HG02642 (cell line): Measurements from ENCODE around the gene GABPB2.
A peak's percentile ranks its signal among the peaks of the same experiment; 100 is the strongest.
"Not testable (repeated sequence)": the region's sequence is repeated elsewhere in the genome, so short reads cannot be mapped to it uniquely, and the experiment has no call there.

Experiments used
- ATAC-seq: cut with Tn5 transposase; IDR thresholded peaks from one replicate; pipeline ENCODE4 v1.9.1; 2021; ENCODE audit warnings: mild to moderate bottlenecking; ENCODE audit not compliant: unreplicated experiment, poor library complexity

GABPB2 gene

DNA sequence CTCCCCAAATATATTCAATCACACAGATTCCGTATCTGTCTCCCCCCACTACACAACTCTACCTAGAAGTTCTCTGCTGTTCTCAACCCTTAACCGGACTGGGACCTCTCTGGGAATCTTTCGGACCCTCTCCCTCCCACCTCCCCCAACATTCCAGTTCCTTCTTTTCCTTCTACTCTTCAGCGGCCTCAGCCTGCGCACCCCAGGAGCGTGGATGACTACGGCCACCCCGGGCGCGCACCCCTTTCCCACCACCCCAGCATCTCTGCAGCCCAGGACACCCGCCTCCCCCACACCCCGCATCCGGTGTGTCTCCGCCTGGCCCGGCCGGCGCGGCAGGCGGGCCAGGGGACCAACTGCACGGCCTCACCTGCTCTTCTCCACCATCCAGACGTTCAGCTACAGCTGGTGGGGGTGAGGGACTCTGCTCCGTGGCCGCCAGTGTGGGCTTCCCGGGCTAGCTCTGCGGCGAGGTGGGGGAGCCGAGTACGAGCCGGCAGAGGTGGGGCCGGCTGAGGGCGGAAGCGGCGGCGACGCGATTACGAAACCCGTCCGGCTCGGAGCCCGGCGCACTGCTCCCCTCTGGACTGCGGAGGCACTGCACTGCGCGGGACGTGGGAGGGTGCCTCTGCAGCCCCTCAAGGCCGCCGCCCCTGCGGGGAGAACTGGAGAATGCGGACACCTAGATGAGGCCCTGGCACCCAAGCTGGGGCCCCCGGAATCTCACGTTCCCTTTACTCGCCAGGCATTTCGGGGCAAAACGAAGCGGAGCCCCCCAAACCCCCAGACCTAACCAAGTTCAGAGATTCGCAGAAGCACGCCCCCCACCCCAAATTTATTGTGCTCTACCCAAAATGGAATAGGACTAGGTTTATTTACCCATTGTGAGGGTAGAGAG lies 11.2 kb upstream of the GABPB2 start, which contains the start of gene CDC42SE1:
Gene CDC42SE1 (minus strand): TSS at position 514 of the 898 bp plus-strand sequence. CDS start 3,892 bp downstream, outside the sequence.
- ATAC-seq: peak; percentile 82

DNA sequence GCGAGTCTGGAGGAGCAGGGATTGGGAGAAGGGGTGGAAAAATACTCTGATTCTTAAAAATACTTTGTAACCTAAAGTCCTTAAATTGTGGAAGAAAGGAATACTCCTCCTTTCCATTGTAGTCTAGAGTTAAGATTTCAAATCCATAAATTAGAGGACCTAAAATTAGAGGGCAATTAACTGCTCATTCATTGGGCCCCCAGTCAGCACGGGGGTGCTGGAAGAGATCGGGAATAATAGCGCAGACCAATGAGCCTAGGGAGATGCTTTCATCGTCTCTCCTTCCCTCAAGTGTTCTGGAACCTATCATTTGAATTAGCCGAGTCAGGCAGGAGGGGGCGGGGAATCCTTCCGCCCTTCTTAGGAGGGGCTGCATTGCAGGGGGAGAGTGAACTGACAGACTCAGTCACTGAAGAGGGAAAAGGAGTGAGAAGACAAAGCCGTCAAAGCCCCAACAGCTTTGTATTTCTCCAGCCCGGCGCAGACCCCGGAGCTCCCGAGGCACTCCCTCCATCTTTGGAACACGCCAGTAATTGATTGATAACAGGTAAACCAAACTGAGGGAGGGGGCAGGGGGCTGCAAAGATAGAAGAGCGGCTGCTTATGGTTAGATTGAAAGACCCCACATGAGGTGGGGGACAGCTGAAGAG lies 10.4 kb upstream of the GABPB2 start, which contains the start of gene MLLT11:
Gene MLLT11 (plus strand): TSS at position 391 of the 650 bp plus-strand sequence. CDS start 6,828 bp downstream, outside the sequence.
- no peak for ATAC-seq

DNA sequence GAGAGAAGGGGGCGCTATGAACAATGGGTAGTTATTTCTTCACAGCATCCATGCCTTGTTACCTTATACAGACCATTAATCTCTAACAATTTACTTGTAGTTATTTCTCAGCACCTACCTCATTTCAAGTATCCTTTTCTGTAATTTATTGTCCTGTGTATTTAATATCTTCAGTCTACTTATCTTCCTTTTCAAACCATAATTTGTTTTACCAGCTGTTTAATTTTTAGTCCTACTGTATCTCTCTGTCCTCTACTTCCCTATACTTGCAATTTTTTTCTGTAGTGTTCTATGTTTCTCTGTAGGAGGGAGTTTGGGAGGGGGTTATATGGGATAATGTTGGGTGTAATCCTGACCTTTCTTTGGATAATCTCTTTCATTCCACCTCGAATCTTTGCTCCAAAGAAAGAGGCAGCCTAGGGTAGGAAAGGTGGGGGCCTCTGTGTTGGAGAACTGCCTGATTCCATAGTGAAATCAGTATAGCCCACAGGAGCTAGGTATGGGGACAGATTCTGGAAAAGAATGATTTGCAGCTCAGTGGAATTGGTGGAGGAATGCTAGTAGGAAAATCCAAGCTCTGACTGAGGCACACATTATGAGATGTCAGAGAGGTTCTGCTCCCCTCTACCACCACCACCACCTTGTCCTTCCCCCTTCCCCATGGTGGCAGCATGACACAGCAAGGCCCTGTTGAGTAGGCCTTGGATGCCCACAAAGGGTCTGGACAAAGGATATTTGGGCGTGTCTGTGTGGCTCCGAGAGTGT lies 9.7 kb upstream of the GABPB2 start:
- ATAC-seq: no peak

- ATAC-seq: no peak
Measured at GRCh38 chr1:151061704-151062103, 8.9 kb upstream of the GABPB2 start.

DNA sequence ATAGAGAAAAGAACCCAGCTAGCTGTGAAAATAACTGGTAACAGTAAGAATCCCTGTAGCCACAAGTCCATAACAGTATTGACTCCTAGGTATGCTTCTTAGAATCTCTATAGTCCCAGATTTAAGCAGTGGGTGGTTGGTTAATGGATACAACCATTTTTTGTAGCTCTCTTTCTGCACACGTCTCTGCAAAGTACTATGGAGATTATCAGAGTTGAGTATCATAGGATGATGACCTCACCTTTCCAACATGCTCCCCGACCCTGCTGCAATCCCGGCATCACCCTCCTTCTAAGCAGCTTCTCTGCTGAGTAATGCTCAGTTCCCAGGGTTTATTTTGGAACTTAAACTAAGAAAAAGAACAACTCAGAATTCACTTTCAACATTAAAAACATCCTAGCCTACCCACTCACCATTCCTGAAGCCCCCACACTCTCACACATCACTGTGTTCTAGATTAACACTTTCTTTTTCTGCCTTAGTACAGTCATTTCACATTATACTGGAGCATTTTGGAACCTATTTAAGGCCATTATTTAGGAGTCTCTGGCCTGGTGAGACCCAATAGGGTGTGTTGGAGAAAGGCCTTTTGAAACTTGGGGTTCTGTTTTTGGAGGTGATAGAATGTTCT lies 7.7 kb upstream of the GABPB2 start:
- ATAC-seq: no peak

DNA sequence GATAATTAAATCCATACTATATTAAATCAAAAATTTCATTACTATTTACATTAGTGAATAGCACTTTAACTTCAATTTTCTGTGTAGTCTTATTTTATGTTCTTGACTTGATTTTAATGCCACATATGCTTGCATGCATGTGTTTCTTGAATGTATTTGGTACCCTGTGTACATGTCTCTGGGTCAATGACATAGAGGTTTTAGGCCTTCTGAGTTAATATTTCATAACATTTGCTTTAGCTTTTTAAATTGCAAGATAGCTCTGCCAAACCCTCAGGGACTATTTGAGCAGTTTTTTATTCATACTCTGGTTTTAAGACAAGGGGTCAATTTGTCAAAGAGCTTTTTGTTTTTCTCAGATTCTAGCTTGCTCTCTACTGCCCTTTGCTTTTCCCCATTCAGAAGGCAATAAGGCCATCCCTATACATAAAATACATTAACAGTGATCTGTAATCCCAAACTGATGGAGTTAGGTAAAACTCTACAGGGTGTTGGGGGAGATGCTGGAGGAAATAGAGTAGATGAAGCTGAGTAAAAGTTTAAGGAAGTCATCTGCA lies 5.4 kb upstream of the GABPB2 start:
- no peak for ATAC-seq

DNA sequence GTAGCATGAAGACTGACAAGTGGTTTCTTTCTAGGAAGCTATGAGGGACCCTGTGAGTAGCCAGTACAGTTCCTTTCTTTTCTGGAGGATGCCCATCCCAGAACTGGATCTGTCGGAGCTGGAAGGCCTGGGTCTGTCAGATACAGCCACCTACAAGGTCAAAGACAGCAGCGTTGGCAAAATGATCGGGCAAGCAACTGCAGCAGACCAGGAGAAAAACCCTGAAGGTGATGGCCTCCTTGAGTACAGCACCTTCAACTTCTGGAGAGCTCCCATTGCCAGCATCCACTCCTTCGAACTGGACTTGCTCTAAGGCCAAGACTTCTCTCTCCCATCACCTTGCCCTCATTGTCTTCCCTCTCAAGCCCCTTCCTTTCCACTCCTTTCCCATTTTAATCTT lies 3.4 kb upstream of the GABPB2 start:
- ATAC-seq: no peak

DNA sequence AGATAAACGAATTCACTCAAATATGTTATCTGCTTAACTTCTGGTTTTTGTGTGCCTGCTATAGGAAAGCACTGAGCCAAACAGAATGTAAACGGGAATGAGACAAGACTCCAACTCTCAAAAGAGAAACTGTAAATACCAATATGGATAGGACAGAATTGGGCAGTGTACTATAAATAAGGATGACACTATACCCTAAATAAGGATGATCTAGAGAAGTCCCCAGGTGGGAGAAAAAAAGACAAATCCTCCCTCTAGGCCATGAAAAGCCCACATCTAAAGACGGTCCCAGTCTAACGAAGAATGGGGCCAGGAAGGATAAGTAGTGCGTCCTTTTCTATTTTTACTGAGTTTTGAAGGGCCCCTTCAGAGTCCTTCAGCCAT lies 1.5 kb upstream of the GABPB2 start:
- no peak for ATAC-seq

- no peak for ATAC-seq
Measured at GRCh38 chr1:151072224-151072623, 1.7 kb downstream of the GABPB2 start.

DNA sequence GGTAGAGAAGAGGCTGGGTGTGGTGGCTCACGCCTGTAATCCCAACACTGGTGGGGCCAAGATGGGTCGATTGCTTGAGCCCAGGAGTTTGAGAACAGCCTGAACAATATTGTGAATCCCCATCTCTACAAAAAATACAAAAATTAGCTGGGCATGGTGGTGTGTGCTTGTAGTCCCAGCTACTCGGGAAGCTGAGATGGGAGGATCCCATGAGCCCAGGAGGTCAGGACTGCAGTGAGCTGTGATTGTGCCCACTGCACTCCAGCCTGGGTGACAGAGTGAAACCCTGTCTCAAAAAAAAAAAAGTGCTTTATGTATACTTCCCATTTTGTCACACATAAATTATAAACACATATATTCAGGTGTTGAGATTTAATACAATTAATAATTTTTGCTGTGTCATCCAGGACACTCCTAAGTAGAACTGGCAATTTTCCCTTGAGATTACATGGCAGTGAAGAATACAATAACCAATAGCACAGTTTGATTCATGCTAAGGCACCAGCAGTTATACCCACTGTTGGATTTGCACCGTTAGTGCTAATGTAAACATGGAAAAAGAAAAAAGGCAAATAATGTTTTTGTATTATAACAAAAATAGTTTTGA lies 15.5 kb downstream of the GABPB2 start:
- ATAC-seq: no peak

GRCh38 chr1:151097426-151097825 lies 26.9 kb downstream of the GABPB2 start:
- ATAC-seq: not testable (repeated sequence)

DNA sequence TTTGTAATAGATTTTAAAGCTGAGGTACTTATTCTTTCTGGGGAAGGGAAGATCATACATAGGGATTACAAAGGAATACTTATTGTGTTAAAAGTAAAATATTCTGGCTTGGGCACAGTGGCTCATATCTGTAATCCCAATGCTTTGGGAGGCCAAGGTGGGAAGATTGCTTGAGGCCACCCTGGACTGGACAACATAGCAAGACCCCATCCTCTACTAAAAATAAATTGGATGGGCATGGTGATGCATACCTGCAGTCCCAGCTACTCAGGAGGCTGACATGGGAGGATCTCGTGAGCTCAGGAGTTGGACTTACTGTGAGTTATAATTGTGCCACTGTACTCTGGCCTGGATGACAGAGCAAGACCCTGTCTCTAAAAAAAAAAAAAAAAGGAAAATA lies 27.6 kb downstream of the GABPB2 start:
- no peak for ATAC-seq

DNA sequence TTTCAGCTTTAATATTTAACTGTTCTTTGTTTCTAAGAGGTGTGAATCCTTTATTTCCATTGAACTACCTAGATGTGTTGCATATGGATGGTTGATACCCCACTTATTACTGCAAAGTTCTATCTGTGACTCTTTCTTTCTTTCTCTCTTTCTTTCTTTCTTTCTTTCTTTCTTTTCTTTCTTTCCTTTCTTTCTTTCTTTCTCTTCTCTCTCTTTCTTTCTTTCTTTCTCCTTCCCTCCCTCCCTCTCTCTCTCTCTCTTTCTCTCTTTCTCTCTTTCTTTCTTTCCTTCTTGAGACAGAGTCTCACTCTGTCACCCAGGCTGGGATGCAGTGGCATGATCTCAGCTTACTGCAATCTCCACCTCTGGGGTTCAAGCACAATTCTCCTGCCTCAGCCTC lies 34.1 kb downstream of the GABPB2 start:
- no peak for ATAC-seq

- no peak for ATAC-seq
Measured at GRCh38 chr1:151106894-151107293, 36.3 kb downstream of the GABPB2 start.

DNA sequence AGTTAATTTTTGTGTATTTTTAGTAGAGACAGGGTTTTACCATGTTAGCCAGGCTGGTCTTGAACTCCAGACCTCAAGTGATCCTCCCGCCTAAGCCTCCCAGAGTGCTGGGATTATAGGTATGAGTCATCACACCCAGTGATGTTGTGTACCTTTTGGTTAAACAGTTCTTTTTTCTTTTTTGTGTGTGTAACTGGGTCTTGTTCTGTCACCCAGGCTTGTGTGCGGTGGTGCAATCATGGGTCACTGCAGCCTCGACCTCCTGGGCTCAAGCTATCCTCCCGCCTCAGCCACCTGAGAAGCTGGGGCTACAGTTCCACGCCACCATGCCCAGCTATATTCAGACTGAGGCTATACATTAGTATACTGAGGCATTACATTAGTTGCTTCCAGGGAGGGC lies 37.8 kb downstream of the GABPB2 start:
- no peak for ATAC-seq

GRCh38 chr1:151113877-151114276 lies 43.3 kb downstream of the GABPB2 start:
- ATAC-seq: no peak

DNA sequence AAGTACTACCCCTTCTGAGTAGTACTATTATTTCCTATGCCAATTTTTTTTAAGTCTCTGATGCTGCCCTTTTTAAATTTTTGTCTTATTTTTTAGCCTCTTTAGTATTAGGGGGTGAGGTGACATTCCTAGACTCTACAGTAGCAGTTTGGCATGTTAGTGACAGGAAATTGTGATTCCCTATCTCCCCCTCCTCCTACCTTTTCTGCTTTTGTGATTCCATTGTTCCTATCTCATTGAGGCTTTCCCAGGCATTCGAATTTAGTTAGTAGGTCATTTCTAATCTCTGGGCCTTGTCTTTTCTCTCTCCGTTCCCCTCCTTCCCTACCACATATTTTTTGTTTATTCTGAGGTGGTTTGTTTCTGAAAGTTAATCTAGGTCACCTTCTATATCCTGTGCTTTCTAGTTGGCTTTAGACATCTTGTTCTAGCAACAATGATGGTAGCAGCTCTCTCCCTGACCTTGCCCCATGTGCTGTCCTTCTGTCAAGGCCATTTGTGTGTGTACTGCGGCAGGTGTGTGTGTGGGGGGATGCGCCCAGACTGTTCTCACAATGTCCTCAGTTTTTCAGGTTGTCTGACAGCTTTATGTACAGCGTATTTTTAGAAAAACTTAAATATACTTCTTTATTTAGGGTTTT lies 54.3 kb downstream of the GABPB2 start:
- no peak for ATAC-seq

- no peak for ATAC-seq
Measured at GRCh38 chr1:151128800-151129199, 58.2 kb downstream of the GABPB2 start.

DNA sequence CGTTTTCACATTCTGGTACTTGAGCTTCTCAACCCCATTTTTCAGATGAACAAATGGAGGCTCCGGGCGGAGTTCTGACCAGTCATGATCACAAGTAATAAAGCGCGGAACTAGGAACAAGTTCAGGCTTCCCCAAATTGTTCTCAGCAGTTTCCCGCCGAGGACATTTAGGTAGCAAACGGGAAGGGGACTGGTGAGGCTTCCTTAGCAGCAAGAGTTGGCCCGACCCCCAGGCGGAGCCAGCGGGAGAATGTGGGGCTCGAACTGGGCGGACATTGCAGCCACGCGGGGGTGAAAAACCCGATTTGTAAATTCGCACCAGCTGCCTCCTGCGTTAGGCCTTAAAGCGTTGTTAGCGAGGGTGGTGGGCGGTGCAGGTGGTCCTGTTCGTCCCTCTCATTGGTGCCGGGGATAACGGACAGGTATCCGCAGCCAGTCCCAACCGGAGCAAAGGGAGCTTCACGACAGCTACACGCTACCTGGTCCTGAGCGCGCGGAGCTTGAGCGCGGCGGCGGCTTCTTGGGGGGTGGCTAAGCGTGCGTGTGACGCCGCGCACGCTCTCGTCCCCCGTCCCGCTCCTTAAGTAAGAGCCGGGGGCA lies 60.5 kb downstream of the GABPB2 start:
- peak; percentile 85 for ATAC-seq
